ENCODE measurements around the gene TRIO.

The TRIO gene

DNA sequence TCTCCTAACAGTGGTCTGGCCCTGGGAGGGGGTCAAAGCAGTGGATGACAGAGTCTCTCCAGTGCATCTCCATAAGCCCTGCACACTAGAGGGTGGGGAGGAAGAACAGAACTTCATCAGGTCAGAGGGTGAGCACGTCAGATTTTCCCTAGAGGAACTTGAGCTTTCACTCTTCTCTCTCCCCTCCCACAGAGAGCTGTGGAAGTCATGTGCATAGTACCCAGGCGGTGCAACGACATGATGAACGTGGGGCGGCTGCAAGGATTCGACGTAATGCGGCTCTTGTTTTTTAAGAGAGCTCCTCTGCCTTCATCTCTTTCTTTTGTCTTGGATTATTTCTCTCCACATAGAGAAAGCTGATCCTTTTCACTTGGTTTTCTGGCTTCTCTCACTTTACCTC lies 338.2 kb downstream of the TRIO start:
- ChIA-PET POLR2A (ENCODE audit: low non-redundant PET) (interaction anchor here (0.6 kb wide), 1 partner anchor 189 kb away, joined by 4 read pairs; no protein-coding TSS in a partner anchor), CTCF (no interaction called here)
- no peak overlapping the region for H3K27ac ChIP-seq
- DNase-seq (ENCODE audit: low spot score): no peak
- TF ChIP-seq, protein P1, sequence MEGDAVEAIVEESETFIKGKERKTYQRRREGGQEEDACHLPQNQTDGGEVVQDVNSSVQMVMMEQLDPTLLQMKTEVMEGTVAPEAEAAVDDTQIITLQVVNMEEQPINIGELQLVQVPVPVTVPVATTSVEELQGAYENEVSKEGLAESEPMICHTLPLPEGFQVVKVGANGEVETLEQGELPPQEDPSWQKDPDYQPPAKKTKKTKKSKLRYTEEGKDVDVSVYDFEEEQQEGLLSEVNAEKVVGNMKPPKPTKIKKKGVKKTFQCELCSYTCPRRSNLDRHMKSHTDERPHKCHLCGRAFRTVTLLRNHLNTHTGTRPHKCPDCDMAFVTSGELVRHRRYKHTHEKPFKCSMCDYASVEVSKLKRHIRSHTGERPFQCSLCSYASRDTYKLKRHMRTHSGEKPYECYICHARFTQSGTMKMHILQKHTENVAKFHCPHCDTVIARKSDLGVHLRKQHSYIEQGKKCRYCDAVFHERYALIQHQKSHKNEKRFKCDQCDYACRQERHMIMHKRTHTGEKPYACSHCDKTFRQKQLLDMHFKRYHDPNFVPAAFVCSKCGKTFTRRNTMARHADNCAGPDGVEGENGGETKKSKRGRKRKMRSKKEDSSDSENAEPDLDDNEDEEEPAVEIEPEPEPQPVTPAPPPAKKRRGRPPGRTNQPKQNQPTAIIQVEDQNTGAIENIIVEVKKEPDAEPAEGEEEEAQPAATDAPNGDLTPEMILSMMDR (conservative IDR thresholded peaks at IDR 0.05; ENCODE audit: low read depth): no peak

DNA sequence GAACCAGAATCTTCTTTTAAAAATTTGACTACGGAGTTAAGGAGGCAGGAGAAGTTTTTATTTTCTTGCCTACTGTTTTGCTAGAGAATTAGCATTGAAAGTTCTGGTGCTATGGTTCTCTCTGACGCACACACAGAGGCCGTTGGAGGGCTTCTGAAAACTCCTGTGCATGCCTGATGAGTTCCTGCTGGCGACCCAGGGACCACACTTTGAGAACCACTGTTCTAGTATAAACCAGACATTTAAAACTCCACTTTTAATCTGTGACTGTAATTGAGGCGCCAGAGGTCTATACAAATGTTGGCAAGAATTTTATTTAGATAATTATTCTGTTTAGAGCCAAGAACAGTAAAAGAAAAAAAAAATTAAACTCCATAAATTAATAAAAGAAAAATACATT lies 338.9 kb downstream of the TRIO start:
- ChIA-PET CTCF (interaction anchor here (1.1 kb wide), 1 partner anchor 9 kb away, joined by 3 read pairs; no protein-coding TSS in a partner anchor), POLR2A (ENCODE audit: low non-redundant PET) (no interaction called here)
- H3K27ac ChIP-seq: no peak overlapping the region
- no peak for DNase-seq (ENCODE audit: low spot score)
- TF ChIP-seq, protein P1 (conservative IDR thresholded peaks at IDR 0.05; ENCODE audit: low read depth): no peak

- TF ChIP-seq, protein P1 (conservative IDR thresholded peaks at IDR 0.05; ENCODE audit: low read depth): no peak
- DNase-seq (ENCODE audit: low spot score): no peak
- ChIA-PET POLR2A (ENCODE audit: low non-redundant PET) (no interaction called here), CTCF (interaction anchor here (1.0 kb wide), 1 partner anchor 8 kb away, joined by 3 read pairs; no protein-coding TSS in a partner anchor)
- no peak overlapping the region; the same call in 1 of the 2 replicates for H3K27ac ChIP-seq
These were observed 340.5 kb downstream of the TRIO start for GRCh38 chr5:14483504-14484157.

DNA sequence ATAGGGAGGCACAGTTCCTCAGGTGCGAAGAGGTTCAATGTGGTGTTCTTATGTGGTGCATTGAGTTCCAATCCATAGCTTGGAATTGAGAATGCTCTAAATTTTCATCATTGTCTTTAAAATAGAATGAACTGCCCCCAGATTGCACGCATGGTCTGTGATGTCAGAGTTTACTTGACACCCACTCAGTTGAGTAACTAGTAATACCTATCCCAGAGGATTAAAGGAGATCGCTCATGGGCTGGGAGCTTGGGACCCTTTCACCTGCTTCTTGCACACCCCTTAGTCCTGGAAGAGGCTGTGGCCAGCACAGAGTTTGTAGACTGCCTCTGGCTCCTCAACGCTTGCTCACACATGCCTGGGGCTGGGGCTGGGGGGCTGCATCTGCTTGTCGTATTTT lies 343.3 kb downstream of the TRIO start:
- H3K27ac ChIP-seq: no peak overlapping the region
- ChIA-PET CTCF (no interaction called here), POLR2A (ENCODE audit: low non-redundant PET) (no interaction called here)
- DNase-seq (ENCODE audit: low spot score): no peak
- TF ChIP-seq, protein P1 (conservative IDR thresholded peaks at IDR 0.05; ENCODE audit: low read depth): no peak

- no peak overlapping the region for H3K27ac ChIP-seq
- DNase-seq (ENCODE audit: low spot score): no peak
- CTCF ChIA-PET: no interaction called here
- POLR2A ChIA-PET (ENCODE audit: low non-redundant PET): no interaction called here
- TF ChIP-seq, protein P1 (conservative IDR thresholded peaks at IDR 0.05; ENCODE audit: low read depth): no peak
These were observed 344.1 kb downstream of the TRIO start for GRCh38 chr5:14486996-14487896.

GRCh38 chr5:14487897-14488570 lies 344.9 kb downstream of the TRIO start:
- ChIA-PET POLR2A (ENCODE audit: low non-redundant PET) (no interaction called here), CTCF (no interaction called here)
- no peak overlapping the region for H3K27ac ChIP-seq
- no peak for DNase-seq (ENCODE audit: low spot score)
- TF ChIP-seq, protein P1 (conservative IDR thresholded peaks at IDR 0.05; ENCODE audit: low read depth): no peak

Measured in RWPE1 (cell line).